ENCODE measurements around the gene RRH.
"Not testable (repeated sequence)": the region's sequence is repeated elsewhere in the genome, so short reads cannot be mapped to it uniquely, and the experiment has no call there.

RRH gene

GRCh38 chr4:109846395-109847098 is 18.8 kb downstream of the RRH start:
- DNase-seq (ENCODE audit: low spot score) = no peak

GRCh38 chr4:109847896-109848442 is 20.2 kb downstream of the RRH start, which contains the start of gene LRIT3:
Gene LRIT3 (plus strand): TSS chr4:109848107. CDS start chr4:109848202, 95 bp downstream.
- DNase-seq (ENCODE audit: low spot score) = no peak

- no peak for DNase-seq (ENCODE audit: low spot score)
Observed at GRCh38 chr4:109848501-109848900, 20.7 kb downstream of the RRH start.

GRCh38 chr4:109850601-109851000 is 22.8 kb downstream of the RRH start:
- no peak for DNase-seq (ENCODE audit: low spot score)

GRCh38 chr4:109859426-109860300 is 31.9 kb downstream of the RRH start:
- DNase-seq (ENCODE audit: low spot score) = not testable (repeated sequence)

- DNase-seq (ENCODE audit: low spot score) = no peak
Observed at GRCh38 chr4:109861271-109861670, 33.5 kb downstream of the RRH start.

GRCh38 chr4:109861916-109862511 is 34.2 kb downstream of the RRH start:
- DNase-seq (ENCODE audit: low spot score) = no peak

- DNase-seq (ENCODE audit: low spot score) = no peak
Observed at GRCh38 chr4:109864134-109864533, 36.4 kb downstream of the RRH start.

GRCh38 chr4:109870061-109870460 is 42.3 kb downstream of the RRH start:
- DNase-seq (ENCODE audit: low spot score) = no peak

GRCh38 chr4:109872065-109872464 is 44.3 kb downstream of the RRH start:
- DNase-seq (ENCODE audit: low spot score) = no peak

GRCh38 chr4:109872950-109873656 is 45.3 kb downstream of the RRH start:
- DNase-seq (ENCODE audit: low spot score) = no peak

- no peak for DNase-seq (ENCODE audit: low spot score)
Observed at GRCh38 chr4:109873791-109874514, 46.2 kb downstream of the RRH start.

- DNase-seq (ENCODE audit: low spot score) = no peak
Observed at GRCh38 chr4:109875106-109875505, 47.3 kb downstream of the RRH start.

GRCh38 chr4:109875553-109875952 is 47.8 kb downstream of the RRH start:
- not testable (repeated sequence) for DNase-seq (ENCODE audit: low spot score)

- no peak for DNase-seq (ENCODE audit: low spot score)
Observed at GRCh38 chr4:109876634-109877265, 49.0 kb downstream of the RRH start.

- DNase-seq (ENCODE audit: low spot score) = no peak
Observed at GRCh38 chr4:109877400-109877799, 49.6 kb downstream of the RRH start.

GRCh38 chr4:109878355-109878754 is 50.6 kb downstream of the RRH start:
- DNase-seq (ENCODE audit: low spot score) = no peak

GRCh38 chr4:109879081-109879480 is 51.3 kb downstream of the RRH start:
- no peak for DNase-seq (ENCODE audit: low spot score)

- DNase-seq (ENCODE audit: low spot score) = no peak
Observed at GRCh38 chr4:109879636-109880314, 52.0 kb downstream of the RRH start.

GRCh38 chr4:109886303-109886702 is 58.5 kb downstream of the RRH start:
- DNase-seq (ENCODE audit: low spot score) = no peak

Data from globus pallidus (tissue), 1 donor.